ENCODE results near the gene FGD4. TPM values are rescaled to one million over a fixed set of nuclear protein-coding genes. Genes with fewer than 3 reads are reported as not detected.

FGD4 gene
- total RNA-seq, 1 experiment from 2014 or later: 54.3 TPM

DNA sequence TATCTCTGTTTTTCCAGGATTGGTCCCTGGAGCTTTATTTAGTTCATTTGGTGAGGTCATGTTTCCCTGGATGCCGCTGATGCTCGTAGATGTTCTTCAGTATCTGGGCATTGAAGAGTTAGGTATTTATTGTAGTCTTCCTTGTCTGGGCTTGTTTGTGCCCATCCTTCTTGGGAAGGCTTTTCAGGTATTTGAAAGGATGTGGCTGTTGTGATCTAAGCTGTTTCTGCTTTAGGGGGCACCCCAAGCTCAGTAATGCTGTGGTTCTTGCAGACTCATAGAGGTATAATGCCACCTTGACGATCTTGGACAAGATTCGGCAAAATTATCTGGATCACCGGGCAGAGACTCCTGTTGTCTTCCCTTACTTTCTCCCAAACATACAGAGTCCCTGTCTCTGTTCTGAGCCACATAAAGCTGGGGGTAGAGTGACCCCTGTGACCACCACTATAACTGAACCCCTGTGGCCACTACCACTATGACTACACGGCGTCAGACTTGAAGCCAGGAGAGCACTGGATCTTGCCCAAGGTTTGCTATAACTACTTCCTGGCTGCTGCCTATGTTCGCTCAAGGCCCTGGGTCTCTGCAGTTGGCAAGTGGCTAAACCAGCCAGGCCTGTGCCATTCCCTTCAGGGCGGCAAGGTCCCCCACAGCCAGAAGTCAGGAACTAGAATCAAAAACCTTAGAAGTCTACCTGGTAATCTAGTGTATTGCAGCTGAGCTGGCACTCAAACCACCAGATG, 40.9 kb downstream of the FGD4 start:
- Histone ChIP-seq H4K20me1 (ENCODE audit: control insufficient read depth, insufficient read depth, insufficient read length) (peaks cover 3% of the 10 kb centered on the region), H3K23me2 (ENCODE audit: insufficient read length, low read depth, low read length, poor library complexity, severe bottlenecking) (no peaks in the 10 kb centered on the region), H3K79me1 (ENCODE audit: insufficient read depth, low read depth, low read length, poor library complexity, severe bottlenecking) (no peaks in the 10 kb centered on the region), H4K5ac (ENCODE audit: insufficient read length, low read depth, low read length) (no peak overlapping the region), H4K91ac (ENCODE audit: insufficient read length, low read depth, low read length) (no peak overlapping the region), H3K27ac (ENCODE audit: insufficient read length, low read depth, low read length) (no peak overlapping the region), H2AK5ac (ENCODE audit: insufficient read length, low read length) (no peak overlapping the region), H2BK15ac (ENCODE audit: low read depth, low read length) (no peak overlapping the region), H3K9ac (ENCODE audit: extremely low read depth, insufficient read length, low read length) (no peak overlapping the region), H3K9me3 (ENCODE audit: control insufficient read depth, low read depth, low read length) (no peaks in the 10 kb centered on the region), H2BK120ac (ENCODE audit: low read depth, low read length, poor library complexity, severe bottlenecking) (no peak overlapping the region), H3K27me3 (ENCODE audit: insufficient read depth, low read length) (no peaks in the 10 kb centered on the region), H3K4me2 (ENCODE audit: insufficient read depth, insufficient read length, low read length) (no peak overlapping the region), H3K23ac (ENCODE audit: insufficient read length, low read depth, low read length) (no peak overlapping the region), H3K18ac (ENCODE audit: insufficient read length, low read depth, low read length) (no peak overlapping the region), H3T11ph (ENCODE audit: low read length) (no peak overlapping the region), H3K79me2 (ENCODE audit: insufficient read depth, low read length) (peaks cover 28% of the 10 kb centered on the region; the same call in 1 of the 2 replicates), H3K56ac (ENCODE audit: insufficient read length, low read depth, low read length) (no peak overlapping the region), H4K8ac (replicated peaks; ENCODE audit: insufficient read length, low read depth, low read length) (no peak overlapping the region), H2AFZ (ENCODE audit: low read length) (no peak overlapping the region), H2BK5ac (ENCODE audit: insufficient read length, low read length) (no peak overlapping the region), H3K4ac (ENCODE audit: low read depth, low read length) (no peak overlapping the region), H2BK12ac (ENCODE audit: insufficient read length, low read depth, low read length) (no peak overlapping the region), H2BK20ac (ENCODE audit: low read depth, low read length, poor library complexity, severe bottlenecking) (no peak overlapping the region), H3K4me1 (ENCODE audit: insufficient read depth, low read length) (no peaks in the 10 kb centered on the region), H3K14ac (ENCODE audit: insufficient read depth, low read length) (no peak overlapping the region; the same call in 1 of the 2 replicates)
- TF ChIP-seq, protein P1, sequence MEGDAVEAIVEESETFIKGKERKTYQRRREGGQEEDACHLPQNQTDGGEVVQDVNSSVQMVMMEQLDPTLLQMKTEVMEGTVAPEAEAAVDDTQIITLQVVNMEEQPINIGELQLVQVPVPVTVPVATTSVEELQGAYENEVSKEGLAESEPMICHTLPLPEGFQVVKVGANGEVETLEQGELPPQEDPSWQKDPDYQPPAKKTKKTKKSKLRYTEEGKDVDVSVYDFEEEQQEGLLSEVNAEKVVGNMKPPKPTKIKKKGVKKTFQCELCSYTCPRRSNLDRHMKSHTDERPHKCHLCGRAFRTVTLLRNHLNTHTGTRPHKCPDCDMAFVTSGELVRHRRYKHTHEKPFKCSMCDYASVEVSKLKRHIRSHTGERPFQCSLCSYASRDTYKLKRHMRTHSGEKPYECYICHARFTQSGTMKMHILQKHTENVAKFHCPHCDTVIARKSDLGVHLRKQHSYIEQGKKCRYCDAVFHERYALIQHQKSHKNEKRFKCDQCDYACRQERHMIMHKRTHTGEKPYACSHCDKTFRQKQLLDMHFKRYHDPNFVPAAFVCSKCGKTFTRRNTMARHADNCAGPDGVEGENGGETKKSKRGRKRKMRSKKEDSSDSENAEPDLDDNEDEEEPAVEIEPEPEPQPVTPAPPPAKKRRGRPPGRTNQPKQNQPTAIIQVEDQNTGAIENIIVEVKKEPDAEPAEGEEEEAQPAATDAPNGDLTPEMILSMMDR (conservative IDR thresholded peaks at IDR 0.05): no peak
- H3K27me3 Mint-ChIP-seq (ENCODE audit: low read depth): no peaks in the 10 kb centered on the region
- peaks cover 8 to 22% (median 12%) of the 10 kb centered on the region in 3 experiments; a peak in 5 of 7 replicates for H3K36me3 Mint-ChIP-seq (ENCODE audit: insufficient read depth in 1 of 3, low read depth in 3 of 3)
- no peak overlapping the region for H3K4me3 Mint-ChIP-seq
- no CpG with 5 or more reads among the region's 9 CpGs for WGBS (ENCODE audit: extremely low coverage, insufficient read length, low lambda C conversion rate)
- peaks cover 70 to 77% of the 10 kb centered on the region in 2 experiments for H3K4me1 Mint-ChIP-seq
- DNase-seq: no peak
- H3K27ac Mint-ChIP-seq: peak overlapping the region; percentile 36 to 81 (median 63); a peak in 5 of 7 replicates
- no peaks in the 10 kb centered on the region for H3K9me3 Mint-ChIP-seq
